Activated B cell treated with CpG ODN at 0.5 μM for 24 hours (primary cell): Measurements from ENCODE around the gene TTC21B. TPM values are rescaled to one million over a fixed set of nuclear protein-coding genes. Genes with fewer than 3 reads are reported as not detected.

ENCODE experiments used
- ATAC-seq: fragments of 200-7000 bp; cut with Tn5 transposase; one replicate; pipeline ENCODE4 v1.10.0; 2021; ENCODE audit warnings: low read depth, mild to moderate bottlenecking, moderate library complexity
- CTCF ChIA-PET: fragments of 350-600 bp; sonication (Branson Sonifier 250); formaldehyde crosslinking; loops from one replicate; lab custom pipeline; 2021; ENCODE audit warnings: antibody characterized with exemption; lab: Charles Lee
- POLR2A ChIA-PET: fragments of 350-600 bp; sonication (Branson Sonifier 250); formaldehyde crosslinking; loops from one replicate; lab custom pipeline; 2021; ENCODE audit warnings: antibody characterized with exemption; lab: Charles Lee
- DNase-seq: peaks from one replicate; pipeline ENCODE4 v3.0.0; 2022
- H3K27ac Mint-ChIP-seq: one replicate; pipeline ENCODE4 v1.8.0; 2020; ENCODE audit warnings: mixed read lengths
- H3K27me3 Mint-ChIP-seq: one replicate; pipeline ENCODE4 v1.8.0; 2021; ENCODE audit warnings: mixed read lengths
- H3K36me3 Mint-ChIP-seq: one replicate; pipeline ENCODE4 v1.8.0; 2021; ENCODE audit warnings: low read depth, mixed read lengths
- H3K4me1 Mint-ChIP-seq: one replicate; pipeline ENCODE4 v1.8.0; 2021; ENCODE audit warnings: mixed read lengths
- H3K4me3 Mint-ChIP-seq: one replicate; pipeline ENCODE4 v1.8.0; 2020; ENCODE audit warnings: mild to moderate bottlenecking, mixed read lengths
- H3K9me3 Mint-ChIP-seq: one replicate; pipeline ENCODE4 v1.8.0; 2020; ENCODE audit warnings: mixed read lengths
- CTCF ChIP-seq: fragments of 200-600 bp; IDR thresholded peaks from one replicate; pipeline ENCODE4 v1.8.0; 2022; ENCODE audit warnings: antibody characterized with exemption, mild to moderate bottlenecking
- intact Hi-C: fragments of 100-400 bp; cut with micrococcal nuclease; formaldehyde crosslinking; loops from one replicate; pipeline ENCODE4 v1.15.1; 2024
- total RNA-seq: library from RNA; stranded (reverse); gene quantifications from 2 replicates; pipeline ENCODE4 v1.2.3, GENCODE V29; 2022

The TTC21B gene
- total RNA-seq, 1 donor from 2014 or later: 29.2 TPM

- no peak overlapping the region for H3K27ac Mint-ChIP-seq
- CTCF ChIA-PET: no interaction called here
- POLR2A ChIA-PET: no interaction called here
- peaks cover 60% of the 10 kb centered on the region for H3K36me3 Mint-ChIP-seq
- peaks cover 5% of the 10 kb centered on the region for H3K4me1 Mint-ChIP-seq
- no peaks in the 10 kb centered on the region for H3K9me3 Mint-ChIP-seq
- DNase-seq (no peak), ATAC-seq (no peak)
- intact Hi-C loops: no loop called here
- no peaks in the 10 kb centered on the region for H3K27me3 Mint-ChIP-seq
- H3K4me3 Mint-ChIP-seq: no peak overlapping the region
- TF ChIP-seq CTCF: no peak
These were observed 50.2 kb downstream of the TTC21B start for GRCh38 chr2:165903406-165903805.

GRCh38 chr2:165902934-165903333, 50.6 kb downstream of the TTC21B start:
- intact Hi-C loops: no loop called here
- ChIA-PET POLR2A (no interaction called here), CTCF (no interaction called here)
- DNase-seq (no peak), ATAC-seq (no peak)
- no peaks in the 10 kb centered on the region for H3K27me3 Mint-ChIP-seq
- H3K4me1 Mint-ChIP-seq: peaks cover 5% of the 10 kb centered on the region
- peaks cover 61% of the 10 kb centered on the region for H3K36me3 Mint-ChIP-seq
- no peak for TF ChIP-seq CTCF
- no peak overlapping the region for H3K27ac Mint-ChIP-seq
- no peak overlapping the region for H3K4me3 Mint-ChIP-seq
- H3K9me3 Mint-ChIP-seq: no peaks in the 10 kb centered on the region

- H3K4me1 Mint-ChIP-seq: peaks cover 8% of the 10 kb centered on the region
- no peak overlapping the region for H3K27ac Mint-ChIP-seq
- no peak for TF ChIP-seq CTCF
- no peaks in the 10 kb centered on the region for H3K9me3 Mint-ChIP-seq
- H3K36me3 Mint-ChIP-seq: peaks cover 64% of the 10 kb centered on the region
- no peak for DNase-seq
- CTCF ChIA-PET: no interaction called here
- POLR2A ChIA-PET: no interaction called here
- no peak overlapping the region for H3K4me3 Mint-ChIP-seq
- ATAC-seq: no peak
- H3K27me3 Mint-ChIP-seq: no peaks in the 10 kb centered on the region
- intact Hi-C loops: no loop called here
These were observed 51.8 kb downstream of the TTC21B start for GRCh38 chr2:165901620-165902298.

GRCh38 chr2:165899311-165899710, 54.3 kb downstream of the TTC21B start:
- peaks cover 13% of the 10 kb centered on the region for H3K4me1 Mint-ChIP-seq
- H3K27ac Mint-ChIP-seq: no peak overlapping the region
- ATAC-seq: no peak
- no peaks in the 10 kb centered on the region for H3K9me3 Mint-ChIP-seq
- no peak overlapping the region for H3K4me3 Mint-ChIP-seq
- DNase-seq: no peak
- H3K27me3 Mint-ChIP-seq: no peaks in the 10 kb centered on the region
- TF ChIP-seq CTCF: no peak
- intact Hi-C loops: no loop called here
- H3K36me3 Mint-ChIP-seq: peaks cover 68% of the 10 kb centered on the region
- POLR2A ChIA-PET: no interaction called here
- CTCF ChIA-PET: no interaction called here

GRCh38 chr2:165898381-165898780, 55.2 kb downstream of the TTC21B start:
- no peak overlapping the region for H3K4me3 Mint-ChIP-seq
- H3K36me3 Mint-ChIP-seq: peaks cover 70% of the 10 kb centered on the region
- no peaks in the 10 kb centered on the region for H3K9me3 Mint-ChIP-seq
- H3K4me1 Mint-ChIP-seq: peaks cover 12% of the 10 kb centered on the region
- intact Hi-C loops: no loop called here
- CTCF ChIA-PET: no interaction called here
- DNase-seq (no peak), ATAC-seq (no peak)
- H3K27ac Mint-ChIP-seq: no peak overlapping the region
- TF ChIP-seq CTCF: no peak
- H3K27me3 Mint-ChIP-seq: no peaks in the 10 kb centered on the region
- POLR2A ChIA-PET: no interaction called here
